ENCODE results near the gene ZBTB34. TPM values are rescaled to one million over a fixed set of nuclear protein-coding genes. Genes with fewer than 3 reads are reported as not detected.

Gene ZBTB34, protein sequence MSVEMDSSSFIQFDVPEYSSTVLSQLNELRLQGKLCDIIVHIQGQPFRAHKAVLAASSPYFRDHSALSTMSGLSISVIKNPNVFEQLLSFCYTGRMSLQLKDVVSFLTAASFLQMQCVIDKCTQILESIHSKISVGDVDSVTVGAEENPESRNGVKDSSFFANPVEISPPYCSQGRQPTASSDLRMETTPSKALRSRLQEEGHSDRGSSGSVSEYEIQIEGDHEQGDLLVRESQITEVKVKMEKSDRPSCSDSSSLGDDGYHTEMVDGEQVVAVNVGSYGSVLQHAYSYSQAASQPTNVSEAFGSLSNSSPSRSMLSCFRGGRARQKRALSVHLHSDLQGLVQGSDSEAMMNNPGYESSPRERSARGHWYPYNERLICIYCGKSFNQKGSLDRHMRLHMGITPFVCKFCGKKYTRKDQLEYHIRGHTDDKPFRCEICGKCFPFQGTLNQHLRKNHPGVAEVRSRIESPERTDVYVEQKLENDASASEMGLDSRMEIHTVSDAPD
- 1.2 and 2.5 TPM in 2 replicates for total RNA-seq

DNA sequence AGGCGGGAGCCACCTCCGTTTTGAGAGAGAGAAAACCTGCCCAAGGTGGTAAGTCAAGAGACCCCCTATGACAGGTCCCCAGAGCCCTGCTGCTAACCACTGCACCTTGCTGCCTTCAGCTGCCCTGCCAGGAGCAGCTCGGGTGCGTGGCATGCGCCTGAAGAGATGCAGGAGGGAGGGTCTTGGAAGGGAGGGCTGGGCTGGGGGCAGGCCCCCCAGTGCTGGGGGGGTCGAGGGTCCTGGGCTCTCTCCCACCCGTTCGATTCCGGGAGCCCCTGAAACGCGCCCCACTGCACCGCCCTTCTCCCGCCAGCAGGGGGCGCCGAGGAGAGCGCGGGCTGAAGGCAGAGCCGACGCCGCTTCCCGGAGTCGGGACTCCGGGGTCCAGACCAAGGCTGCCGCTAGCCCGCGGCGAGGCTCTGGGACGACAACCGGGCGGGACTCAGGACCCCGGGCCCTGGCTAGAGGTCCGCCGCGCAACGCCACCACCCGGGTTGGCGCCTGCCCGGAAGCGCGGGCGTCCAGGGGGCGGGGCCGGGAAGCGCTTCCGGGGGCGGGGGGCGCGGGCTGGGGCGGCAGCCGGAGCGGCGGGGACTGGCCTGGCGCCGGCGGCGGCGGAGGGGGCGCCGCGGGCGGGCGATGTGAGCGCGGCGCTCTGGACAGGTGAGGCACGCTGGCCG, at the start of gene ZBTB34:
Gene ZBTB34 (plus strand): TSS at position 563 of the 680 bp plus-strand sequence. CDS start 18,761 bp downstream, outside the sequence.

DNA sequence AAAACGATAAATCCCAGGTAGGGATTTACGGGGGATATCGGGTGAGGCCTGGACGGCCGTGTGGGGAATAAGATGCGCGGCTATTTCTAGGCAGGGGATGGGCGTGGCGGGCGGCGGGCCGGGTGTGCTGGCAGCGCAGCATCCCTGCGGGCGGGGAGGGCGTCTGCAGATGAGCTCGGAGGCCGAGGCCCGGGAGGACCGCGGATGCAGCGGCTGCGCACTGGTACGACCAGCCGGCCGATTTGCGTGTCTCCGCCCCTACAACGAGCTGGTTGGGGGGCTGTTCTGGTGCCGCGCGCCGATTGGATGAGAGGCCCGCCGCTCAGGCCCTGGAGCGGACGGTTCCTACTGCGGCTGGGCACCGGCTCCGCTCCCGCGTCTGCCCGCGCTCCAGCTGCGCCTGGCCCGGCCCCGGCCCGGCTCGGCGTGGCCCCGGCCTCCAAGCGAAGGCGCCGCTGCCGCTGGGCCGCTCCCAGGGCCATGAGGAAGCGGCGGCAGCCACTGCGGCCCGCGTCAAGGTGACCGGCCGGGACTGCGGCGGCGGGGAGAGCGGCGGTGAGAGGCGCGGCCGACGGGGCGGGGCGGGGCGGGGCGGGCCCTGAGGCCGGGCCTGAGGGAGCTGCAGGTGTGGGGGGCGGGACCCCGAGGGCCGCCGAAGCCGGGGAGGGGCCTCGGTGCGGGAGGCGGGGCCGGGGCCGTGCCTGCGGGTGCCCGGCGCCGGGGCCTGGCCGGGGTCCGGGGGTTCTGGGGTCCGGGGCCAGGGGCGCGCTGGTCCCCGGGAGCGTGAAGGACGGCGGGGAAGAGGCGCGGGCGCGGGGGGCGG, 54.2 kb downstream of the ZBTB34 start, which contains the start of gene RALGPS1:
Gene RALGPS1 (plus strand): TSS at position 325 of the 823 bp plus-strand sequence. CDS start 47,508 bp downstream, outside the sequence.

Other genes starting within 250 kb of the ZBTB34 start
- gene LMX1B, start 246.7 kb upstream of the ZBTB34 start, total RNA-seq: not detected in 2 replicates
- 3.7 and 3.9 TPM in 2 replicates for gene ZBTB43, start 55.6 kb upstream of the ZBTB34 start, total RNA-seq
- 1.1 and 2.0 TPM in 2 replicates for gene RALGPS1, start 54.1 kb downstream of the ZBTB34 start, total RNA-seq

Measured in myometrial cell (primary cell).